ENCODE data around the gene CPZ.

CPZ gene

GRCh38 chr4:8593264-8594096 is 915 bp downstream of the CPZ start:
- in situ Hi-C loops (cut with HindIII; ENCODE audit: low sequenced_read_pairs): no loop called here

- in situ Hi-C loops (cut with HindIII; ENCODE audit: low sequenced_read_pairs): no loop called here
Observed at GRCh38 chr4:8594097-8595038, 1.8 kb downstream of the CPZ start.

GRCh38 chr4:8595237-8596087 is 2.9 kb downstream of the CPZ start:
- in situ Hi-C loops (cut with HindIII; ENCODE audit: low sequenced_read_pairs): no loop called here

DNA sequence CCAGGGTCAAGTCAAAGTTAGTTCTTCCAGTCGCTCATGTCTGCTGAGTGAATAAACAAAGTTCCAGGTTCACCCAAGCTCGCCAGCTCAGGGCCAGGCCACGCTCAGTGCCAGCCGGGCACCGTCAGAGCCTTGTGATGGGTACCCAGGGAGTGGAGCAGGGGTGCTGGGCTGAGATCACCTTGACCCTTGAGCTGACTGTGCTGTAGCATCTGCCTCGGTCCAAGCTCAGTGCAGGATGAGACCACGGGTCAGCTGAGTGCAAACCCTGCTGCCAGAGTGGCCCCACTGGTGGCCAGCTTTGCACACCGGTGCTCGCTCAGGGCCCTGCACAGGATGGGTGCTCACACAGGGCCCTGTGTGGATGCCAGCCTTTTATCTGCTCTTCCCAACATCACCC is 4.3 kb downstream of the CPZ start:
- in situ Hi-C loops (cut with HindIII; ENCODE audit: low sequenced_read_pairs): no loop called here

DNA sequence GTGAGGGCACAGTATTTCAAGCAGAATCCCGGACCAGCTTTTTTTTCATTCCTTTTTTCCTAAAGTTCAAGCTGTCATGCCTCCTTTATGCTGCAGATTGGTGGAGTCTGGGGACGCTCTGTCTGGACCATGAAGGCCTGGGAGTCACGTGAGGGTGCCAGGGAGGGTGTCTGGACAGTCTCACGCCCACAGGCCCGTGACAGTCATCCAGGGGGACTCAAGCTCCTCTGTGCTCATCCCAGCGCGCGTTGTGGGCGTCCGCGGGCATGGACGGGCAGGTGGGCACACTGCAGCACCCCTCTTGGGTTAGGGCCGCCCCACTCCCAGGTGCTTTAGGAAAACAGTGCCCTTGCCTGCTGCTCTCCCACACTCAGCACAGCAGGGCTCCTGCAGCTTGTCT is 4.8 kb downstream of the CPZ start:
- in situ Hi-C loops (cut with HindIII; ENCODE audit: low sequenced_read_pairs): no loop called here

GRCh38 chr4:8597791-8598190 is 5.2 kb downstream of the CPZ start:
- in situ Hi-C loops (cut with HindIII; ENCODE audit: low sequenced_read_pairs): no loop called here

DNA sequence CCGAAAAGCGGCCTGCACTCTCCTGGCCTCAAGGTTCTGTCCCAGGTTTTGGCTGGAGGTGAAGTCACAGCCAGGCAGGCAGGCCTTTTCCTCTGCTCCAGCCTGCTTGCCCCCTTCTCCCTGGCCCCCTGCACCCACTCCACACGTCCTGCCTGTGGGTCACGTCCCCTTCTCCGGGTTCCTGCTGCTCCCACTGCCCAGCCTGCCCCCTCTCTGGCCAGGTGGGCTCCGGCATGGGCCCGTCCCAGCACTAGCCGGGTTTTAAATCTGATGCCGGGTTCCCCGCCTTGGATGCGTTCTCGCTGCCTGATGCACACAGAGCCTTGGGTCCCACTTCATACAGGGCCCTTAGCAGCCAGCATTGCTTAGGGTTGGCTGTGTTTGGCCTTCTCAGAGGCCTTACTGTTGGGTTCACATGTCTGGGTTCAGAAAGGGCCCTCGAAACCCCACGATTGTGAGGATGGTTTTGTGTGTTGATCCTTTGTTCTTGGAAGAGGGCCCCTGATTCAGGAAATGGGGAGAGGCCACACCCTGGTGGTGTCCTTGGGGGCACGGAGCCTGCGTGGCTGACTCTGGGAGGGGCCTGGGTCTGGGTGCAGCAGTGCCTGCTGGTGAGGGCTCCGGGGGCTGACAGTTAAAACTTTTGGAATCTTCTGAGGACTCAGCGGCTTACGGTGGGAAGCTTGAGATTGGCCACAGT is 6.0 kb downstream of the CPZ start:
- in situ Hi-C loops (cut with HindIII; ENCODE audit: low sequenced_read_pairs): no loop called here

GRCh38 chr4:8599091-8599460 is 6.5 kb downstream of the CPZ start:
- in situ Hi-C loops (cut with HindIII; ENCODE audit: low sequenced_read_pairs): no loop called here

- in situ Hi-C loops (cut with HindIII; ENCODE audit: low sequenced_read_pairs): no loop called here
Observed at GRCh38 chr4:8599657-8600056, 7.1 kb downstream of the CPZ start.

DNA sequence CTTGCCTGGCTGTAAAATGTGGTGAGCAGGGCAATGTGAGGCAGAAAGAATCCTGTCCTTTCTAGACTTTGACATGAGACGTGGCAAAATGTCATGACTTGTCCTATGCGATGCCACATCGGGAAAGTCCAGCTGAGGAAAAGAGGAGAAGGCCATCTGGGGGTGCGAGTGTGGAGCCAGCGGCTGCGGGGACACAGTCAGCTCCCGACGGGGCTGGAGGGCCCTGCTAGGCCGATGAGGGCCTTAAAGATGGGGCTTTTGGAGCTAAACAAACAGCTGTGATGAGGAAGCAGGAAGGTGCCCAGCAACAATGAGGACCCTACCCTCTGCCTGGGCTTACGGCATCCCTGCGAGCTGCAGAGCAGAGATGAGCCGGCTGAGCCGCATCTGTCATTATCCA is 7.7 kb downstream of the CPZ start:
- in situ Hi-C loops (cut with HindIII; ENCODE audit: low sequenced_read_pairs): no loop called here

- in situ Hi-C loops (cut with HindIII; ENCODE audit: low sequenced_read_pairs): no loop called here
Observed at GRCh38 chr4:8600686-8601085, 8.1 kb downstream of the CPZ start.

DNA sequence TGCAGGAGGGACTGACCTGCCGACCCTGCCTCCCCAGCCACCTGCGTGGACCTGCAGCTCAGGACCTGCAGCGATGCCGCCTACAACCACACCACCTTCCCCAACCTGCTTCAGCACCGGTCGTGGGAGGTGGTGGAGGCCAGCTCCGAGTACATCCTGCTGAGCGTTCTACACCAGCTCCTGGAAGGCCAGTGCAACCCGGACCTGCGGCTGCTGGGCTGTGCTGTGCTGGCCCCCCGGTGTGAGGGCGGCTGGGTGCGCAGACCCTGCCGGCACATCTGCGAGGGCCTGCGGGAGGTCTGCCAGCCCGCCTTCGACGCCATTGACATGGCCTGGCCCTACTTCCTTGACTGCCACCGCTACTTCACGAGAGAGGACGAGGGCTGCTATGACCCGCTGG is 8.5 kb downstream of the CPZ start:
- in situ Hi-C loops (cut with HindIII; ENCODE audit: low sequenced_read_pairs): no loop called here

- in situ Hi-C loops (cut with HindIII; ENCODE audit: low sequenced_read_pairs): no loop called here
Observed at GRCh38 chr4:8601556-8601955, 9.0 kb downstream of the CPZ start.

DNA sequence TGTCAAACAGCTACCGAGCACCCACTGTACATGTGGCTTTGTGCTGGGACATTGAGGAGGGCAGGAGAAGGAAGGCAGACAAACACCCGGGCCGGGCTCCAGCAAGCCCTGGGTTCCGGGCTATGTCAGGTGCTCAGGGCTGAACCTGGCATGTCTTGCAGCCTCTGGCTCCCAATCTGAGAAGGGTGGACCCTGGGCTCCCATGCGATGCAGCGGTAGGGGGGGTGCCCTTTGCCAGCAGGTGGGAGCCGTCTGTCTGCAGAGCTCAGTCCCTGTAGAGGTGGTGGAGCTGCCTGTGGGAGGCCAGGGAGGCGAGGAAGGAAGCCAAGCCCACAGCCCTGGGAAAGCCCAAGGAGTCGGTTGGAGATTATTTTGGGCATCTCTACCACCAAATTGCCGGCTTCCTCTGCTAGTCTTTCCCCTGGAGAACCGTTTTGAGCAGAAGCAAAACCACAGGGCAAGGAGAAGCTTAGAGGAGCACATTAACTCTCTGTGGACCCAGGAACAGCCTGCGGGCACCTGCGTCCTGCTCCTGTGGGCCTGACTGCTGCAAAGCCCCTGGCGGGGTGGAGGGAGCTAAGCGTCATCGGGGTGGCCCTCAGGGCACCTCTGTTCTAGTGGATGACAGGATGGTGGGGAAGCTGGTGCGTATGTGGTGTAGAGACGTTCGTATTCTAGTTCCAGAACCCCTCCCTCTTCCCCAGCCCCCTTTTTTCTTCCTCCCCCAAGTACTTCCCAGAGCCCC is 10.3 kb downstream of the CPZ start:
- in situ Hi-C loops (cut with HindIII; ENCODE audit: low sequenced_read_pairs): no loop called here

- in situ Hi-C loops (cut with HindIII; ENCODE audit: low sequenced_read_pairs): no loop called here
Observed at GRCh38 chr4:8603931-8604330, 11.4 kb downstream of the CPZ start.

GRCh38 chr4:8605289-8605688 is 12.7 kb downstream of the CPZ start:
- in situ Hi-C loops (cut with HindIII; ENCODE audit: low sequenced_read_pairs): no loop called here

DNA sequence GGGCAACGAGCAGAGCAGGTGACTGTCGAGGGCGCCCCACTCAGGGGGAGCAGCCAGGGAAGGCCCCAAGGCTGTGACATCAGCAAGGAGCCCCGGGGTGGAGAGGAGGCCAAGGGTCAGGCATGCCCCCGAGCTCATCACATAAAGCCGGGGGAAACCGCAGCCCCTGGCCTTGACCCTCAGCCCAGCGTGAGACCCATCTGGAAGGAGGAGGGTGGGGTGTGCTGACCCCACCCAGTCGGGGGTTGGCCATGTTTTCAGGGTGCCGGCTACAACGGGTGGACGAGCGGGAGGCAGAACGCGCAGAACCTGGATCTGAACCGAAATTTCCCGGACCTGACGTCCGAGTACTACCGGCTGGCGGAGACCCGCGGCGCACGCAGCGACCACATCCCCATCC is 13.9 kb downstream of the CPZ start:
- in situ Hi-C loops (cut with HindIII; ENCODE audit: low sequenced_read_pairs): no loop called here

DNA sequence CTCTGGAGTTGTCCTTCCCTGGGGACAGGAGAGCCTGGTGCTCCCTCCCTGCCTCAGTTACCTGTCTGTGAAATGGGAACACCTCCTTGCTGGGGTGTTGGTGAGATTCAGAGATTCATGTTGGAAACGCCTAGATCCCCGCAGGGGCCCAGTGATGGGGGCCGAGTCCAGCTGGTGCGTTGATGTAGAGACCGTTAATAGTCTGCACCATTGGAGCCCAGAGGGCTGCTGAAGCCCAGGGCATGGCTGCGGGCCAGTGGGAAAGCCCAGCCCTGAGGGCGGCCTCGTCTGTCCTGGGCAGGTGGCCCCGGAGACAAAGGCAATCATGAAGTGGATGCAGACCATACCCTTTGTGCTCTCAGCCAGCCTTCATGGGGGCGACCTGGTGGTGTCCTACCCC is 14.4 kb downstream of the CPZ start:
- in situ Hi-C loops (cut with HindIII; ENCODE audit: low sequenced_read_pairs): no loop called here

DNA sequence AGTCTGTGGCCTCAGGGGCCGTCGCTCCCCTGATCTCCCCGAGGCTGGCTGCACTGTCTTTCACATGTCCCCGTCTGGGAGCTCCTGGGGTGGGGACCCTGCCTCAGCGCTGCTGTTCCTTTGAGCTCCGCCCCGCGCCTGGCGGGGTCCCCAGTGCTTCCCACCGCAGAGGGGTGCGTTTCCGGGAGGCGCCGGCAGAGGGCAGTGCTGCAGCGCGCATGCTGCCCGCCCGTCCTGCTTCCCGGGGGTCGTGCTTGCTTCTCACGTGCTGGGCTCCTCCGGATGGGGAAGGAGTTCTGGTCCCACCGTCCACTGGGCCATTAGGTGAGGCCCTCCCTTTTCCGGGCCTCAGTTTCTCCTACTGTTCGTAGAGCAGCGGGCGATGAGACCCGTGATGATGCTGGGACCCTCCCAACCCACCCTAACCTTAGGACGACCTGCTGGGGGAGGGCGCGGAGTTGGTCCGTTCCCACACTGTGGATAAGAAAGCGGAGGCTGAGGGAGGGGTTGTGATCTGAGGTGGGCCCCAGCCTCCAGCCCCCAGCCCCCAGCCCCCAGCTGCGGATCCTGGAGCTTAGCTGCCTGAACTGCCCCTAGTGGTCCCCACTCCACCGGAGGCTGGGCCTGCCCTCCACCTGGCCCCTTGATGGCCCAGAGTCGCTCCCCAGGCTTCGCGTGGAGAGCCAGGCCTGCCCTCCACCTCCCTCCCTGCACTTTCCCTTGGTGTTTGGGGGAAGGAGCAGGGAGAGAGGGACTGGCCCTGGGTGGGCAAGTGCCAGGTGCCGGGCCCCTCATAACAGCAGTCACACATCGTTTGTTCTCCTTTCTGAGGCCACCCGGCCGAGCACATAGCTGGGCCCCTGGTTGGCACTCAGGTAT is 15.3 kb downstream of the CPZ start:
- in situ Hi-C loops (cut with HindIII; ENCODE audit: low sequenced_read_pairs): no loop called here
